Naive thymus-derived CD4-positive, alpha-beta T cell (primary cell): ENCODE measurements around the gene PPP1R13L. TPM values are rescaled to one million over a fixed set of nuclear protein-coding genes. Genes with fewer than 3 reads are reported as not detected.

Experiments used
- ATAC-seq: fragments of 150-1000 bp; cut with Tn5 transposase; 2 replicates; pipeline ENCODE4 v1.10.0; 2021; ENCODE audit warnings: mild to moderate bottlenecking, moderate library complexity
- CTCF ChIA-PET: fragments of 350-600 bp; sonication (Branson Sonifier 250); formaldehyde crosslinking; loops from one replicate; lab custom pipeline; 2021; ENCODE audit warnings: antibody characterized with exemption; lab: Charles Lee
- POLR2A ChIA-PET: fragments of 350-600 bp; sonication (Branson Sonifier 250); formaldehyde crosslinking; loops from one replicate; lab custom pipeline; 2021; ENCODE audit warnings: antibody characterized with exemption, inconsistent platforms; lab: Charles Lee
- DNase-seq, 9 donors: peaks; one replicate each; pipeline versions ENCODE4 v3.0.0 to v3.0.0-alpha.2; 2020 to 2022; ENCODE audit warnings: mixed read lengths in 1 of 9
- H3K27ac ChIP-seq: one replicate; pipeline ENCODE4 v1.7.0; 2013; ENCODE audit warnings: mild to moderate bottlenecking, low read depth, low read length, moderate library complexity
- H3K27me3 ChIP-seq, 2 donors: one replicate each; pipeline ENCODE4 v1.7.0; 2013; ENCODE audit warnings: low read length in 2 of 2, mild to moderate bottlenecking in 2 of 2, moderate library complexity in 2 of 2; ENCODE audit not compliant: control insufficient read depth in 2 of 2, insufficient read depth in 2 of 2
- H3K36me3 ChIP-seq, 3 experiments: 1 replicate in 2 of 3; 2 replicates in 1 of 3; pipeline ENCODE4 v1.7.0; 2013; ENCODE audit warnings: low read length in 3 of 3, mild to moderate bottlenecking in 3 of 3, moderate library complexity in 1 of 3; ENCODE audit not compliant: insufficient read depth in 3 of 3, control insufficient read depth in 2 of 3
- H3K4me1 ChIP-seq, 2 donors: one replicate each; pipeline ENCODE4 v1.7.0; 2013; ENCODE audit warnings: low read length in 2 of 2, mild to moderate bottlenecking in 2 of 2, moderate library complexity in 1 of 2; ENCODE audit not compliant: control insufficient read depth in 2 of 2, insufficient read depth in 2 of 2
- H3K4me3 ChIP-seq: 2 replicates; pipeline ENCODE4 v1.7.0; 2013; ENCODE audit warnings: mild to moderate bottlenecking, low read length
- H3K9me3 ChIP-seq, 3 experiments: 1 replicate in 2 of 3; 2 replicates in 1 of 3; pipeline ENCODE4 v1.7.0; 2013; ENCODE audit warnings: low read length in 3 of 3; ENCODE audit not compliant: control insufficient read depth in 2 of 3
- H3K27ac Mint-ChIP-seq, 9 donors: one replicate each; pipeline ENCODE4 v1.8.0; 2020 to 2022; ENCODE audit warnings: mixed read lengths in 9 of 9, mild to moderate bottlenecking in 8 of 9, moderate library complexity in 5 of 9, inconsistent platforms in 2 of 9
- H3K27me3 Mint-ChIP-seq, 5 donors: one replicate each; pipeline ENCODE4 v1.8.0; 2021 to 2022; ENCODE audit warnings: mixed read lengths in 5 of 5, mild to moderate bottlenecking in 1 of 5
- H3K36me3 Mint-ChIP-seq, 5 donors: one replicate each; pipeline ENCODE4 v1.8.0; 2020 to 2022; ENCODE audit warnings: mixed read lengths in 5 of 5, mild to moderate bottlenecking in 3 of 5, inconsistent platforms in 1 of 5
- H3K4me1 Mint-ChIP-seq, 7 donors: one replicate each; pipeline ENCODE4 v1.8.0; 2020 to 2022; ENCODE audit warnings: mixed read lengths in 7 of 7, mild to moderate bottlenecking in 3 of 7, inconsistent platforms in 1 of 7
- H3K4me3 Mint-ChIP-seq, 10 donors: one replicate each; pipeline ENCODE4 v1.8.0; 2020 to 2022; ENCODE audit warnings: mild to moderate bottlenecking in 10 of 10, mixed read lengths in 10 of 10, moderate library complexity in 6 of 10, inconsistent platforms in 2 of 10
- H3K9me3 Mint-ChIP-seq, 11 donors: one replicate each; pipeline ENCODE4 v1.8.0; 2020 to 2022; ENCODE audit warnings: mixed read lengths in 11 of 11, mild to moderate bottlenecking in 4 of 11, inconsistent platforms in 1 of 11, moderate library complexity in 1 of 11
- intact Hi-C, 2 donors: fragments of 100-400 bp; cut with micrococcal nuclease; formaldehyde crosslinking; loops; one replicate each; pipeline ENCODE4 v1.15.1; 2023
- polyA plus RNA-seq, 2 donors: library from polyadenylated mRNA; unstranded; fragments of 300-500 nt; fragmentation: Illumina TruSeq; gene quantifications; one replicate each; pipeline ENCODE4 v1.2.3, GENCODE V29; 2021
- total RNA-seq, 6 experiments: library from RNA in 5 of 6; stranded (reverse) in 5 of 6; gene quantifications; 1 replicate in 5 of 6; 2 replicates in 1 of 6; pipeline ENCODE4 v1.2.3 and lab custom pipeline; 2021 to 2026

PPP1R13L gene
- total and polyA plus RNA-seq, 7 experiments from 2014 or later, result 0.56 to 24.4 (median 3.2) TPM

DNA sequence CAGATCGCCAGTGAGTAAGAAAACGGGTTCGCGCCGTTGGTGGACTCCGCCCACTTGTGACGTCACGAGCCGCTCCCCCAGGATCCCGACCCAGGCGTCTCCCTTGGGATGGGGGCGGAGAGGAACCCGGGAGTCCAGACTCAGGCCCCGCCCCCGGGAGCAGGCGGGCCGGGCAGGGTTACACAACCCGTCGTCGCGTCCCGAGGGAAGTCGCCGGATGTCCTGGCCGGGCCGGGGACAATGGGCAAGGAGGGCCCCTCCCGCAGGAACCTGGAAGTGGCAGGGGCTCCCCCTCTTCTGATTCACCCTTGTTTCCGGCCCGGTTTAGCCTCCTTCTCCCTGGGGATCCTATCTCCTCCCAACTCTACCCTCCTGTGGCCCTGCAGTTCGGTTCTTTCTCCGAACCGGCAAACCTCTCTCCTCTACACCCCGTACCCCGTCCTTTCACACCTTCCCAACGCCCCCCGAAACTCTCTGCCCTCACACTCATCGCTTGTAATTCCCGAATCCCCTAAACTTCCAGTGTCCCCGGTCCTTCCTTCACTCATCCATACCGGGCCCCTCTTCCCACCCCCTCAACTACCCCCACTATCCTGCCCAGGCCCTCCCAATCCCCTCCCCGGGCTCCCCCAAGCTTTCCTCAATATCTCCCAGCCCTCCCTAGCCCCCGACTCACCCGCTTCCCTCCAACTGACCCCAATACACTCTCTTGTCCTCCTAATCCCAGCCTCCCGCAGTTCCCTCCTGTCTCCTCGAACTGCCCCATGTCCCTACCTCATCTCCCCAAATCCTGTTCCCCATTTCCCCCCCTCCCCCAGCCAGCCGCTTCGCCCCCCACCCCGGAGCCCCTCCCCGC is 38.8 kb upstream of the PPP1R13L start:
- no peaks in the 10 kb centered on the region for H3K36me3 ChIP-seq
- no peaks in the 10 kb centered on the region for H3K27me3 ChIP-seq
- Mint-ChIP-seq H3K4me1 (peaks cover 33 to 60% (median 49%) of the 10 kb centered on the region in 7 donors), H3K9me3 (peaks cover 0 to 3% (median 0%) of the 10 kb centered on the region in 11 donors), H3K36me3 (no peaks in the 10 kb centered on the region), H3K27me3 (peaks cover 0 to 2% (median 0%) of the 10 kb centered on the region in 5 donors), H3K27ac (peak overlapping the region in 8 of 9 donors; percentile 43 to 95 (median 86)), H3K4me3 (peak overlapping the region; percentile 67 to 93 (median 91))
- DNase-seq, result peak in 5 of 9 donors; percentile 25 to 66 (median 37)
- no peaks in the 10 kb centered on the region for H3K9me3 ChIP-seq
- peak overlapping the region; percentile 65 for H3K4me3 ChIP-seq
- ChIA-PET POLR2A (interaction anchor here (0.6 kb wide), 1 partner anchor 42 kb away, joined by 3 read pairs; no protein-coding TSS in a partner anchor), CTCF (interaction anchor here (8.3 kb wide), 1 partner anchor 35 kb away, joined by 217 read pairs; no protein-coding TSS in a partner anchor)
- peak; percentile 25 for ATAC-seq
- H3K4me1 ChIP-seq, result peaks cover 24 to 31% of the 10 kb centered on the region in 2 donors
- intact Hi-C loops, result loop anchor here (1.0 to 5.0 kb wide), 4 partner anchors 8 to 249 kb away; partner anchors contain the start of genes FOSB (in 1 of the 2), QPCTL (in 1 of the 2) and SNRPD2 (in 1 of the 2)
- peak overlapping the region; percentile 63 for H3K27ac ChIP-seq

- H3K9me3 Mint-ChIP-seq, result peaks cover 0 to 1% (median 0%) of the 10 kb centered on the region in 11 donors
- peaks cover 33 to 53% (median 46%) of the 10 kb centered on the region in 7 donors for H3K4me1 Mint-ChIP-seq
- H3K27ac ChIP-seq, result peak overlapping the region; percentile 63
- no peaks in the 10 kb centered on the region for H3K36me3 ChIP-seq
- peak overlapping the region; percentile 6 to 92 (median 85) for H3K27ac Mint-ChIP-seq
- CTCF ChIA-PET, result interaction anchor here (8.3 kb wide), 1 partner anchor 36 kb away, joined by 217 read pairs; no protein-coding TSS in a partner anchor
- POLR2A ChIA-PET, result interaction anchor here (0.6 kb wide), 1 partner anchor 43 kb away, joined by 3 read pairs; no protein-coding TSS in a partner anchor
- ATAC-seq (peak; percentile 58), DNase-seq (peak in 6 of 9 donors; percentile 35 to 76 (median 48))
- no peaks in the 10 kb centered on the region for H3K36me3 Mint-ChIP-seq
- H3K9me3 ChIP-seq, result no peaks in the 10 kb centered on the region
- H3K27me3 Mint-ChIP-seq, result peaks cover 0 to 2% (median 0%) of the 10 kb centered on the region in 5 donors
- H3K4me3 Mint-ChIP-seq, result peak overlapping the region; percentile 67 to 93 (median 88)
- peaks cover 24 to 25% of the 10 kb centered on the region in 2 donors for H3K4me1 ChIP-seq
- intact Hi-C loops, result loop anchor here (1.0 to 5.0 kb wide), 3 partner anchors 8 to 249 kb away; partner anchors contain the start of genes QPCTL (in 1 of the 2) and SNRPD2 (in 1 of the 2)
- no peaks in the 10 kb centered on the region for H3K27me3 ChIP-seq
- peak overlapping the region; percentile 65 for H3K4me3 ChIP-seq
Observed at GRCh38 chr19:45442778-45443461, 38.1 kb upstream of the PPP1R13L start.

- Mint-ChIP-seq H3K4me1 (peaks cover 33 to 49% (median 43%) of the 10 kb centered on the region in 7 donors), H3K27ac (peak overlapping the region; percentile 6 to 92 (median 85)), H3K36me3 (no peaks in the 10 kb centered on the region), H3K4me3 (peak overlapping the region; percentile 67 to 93 (median 88)), H3K27me3 (peaks cover 0 to 2% (median 0%) of the 10 kb centered on the region in 5 donors), H3K9me3 (peaks cover 0 to 1% (median 0%) of the 10 kb centered on the region in 11 donors)
- Histone ChIP-seq H3K27me3 (no peaks in the 10 kb centered on the region), H3K4me3 (no peak overlapping the region), H3K36me3 (no peaks in the 10 kb centered on the region), H3K9me3 (no peaks in the 10 kb centered on the region), H3K27ac (no peak overlapping the region), H3K4me1 (peaks cover 24 to 25% of the 10 kb centered on the region in 2 donors)
- intact Hi-C loops, result loop anchor here in 1 of 2 donors (5.0 kb wide), 1 partner anchor 250 kb away; the partner anchor contains the start of genes QPCTL and SNRPD2
- ATAC-seq (no peak), DNase-seq (no peak)
- POLR2A ChIA-PET, result no interaction called here
- CTCF ChIA-PET, result interaction anchor here (8.3 kb wide), 1 partner anchor 36 kb away, joined by 217 read pairs; no protein-coding TSS in a partner anchor
Observed at GRCh38 chr19:45442408-45442777, 37.5 kb upstream of the PPP1R13L start.

DNA sequence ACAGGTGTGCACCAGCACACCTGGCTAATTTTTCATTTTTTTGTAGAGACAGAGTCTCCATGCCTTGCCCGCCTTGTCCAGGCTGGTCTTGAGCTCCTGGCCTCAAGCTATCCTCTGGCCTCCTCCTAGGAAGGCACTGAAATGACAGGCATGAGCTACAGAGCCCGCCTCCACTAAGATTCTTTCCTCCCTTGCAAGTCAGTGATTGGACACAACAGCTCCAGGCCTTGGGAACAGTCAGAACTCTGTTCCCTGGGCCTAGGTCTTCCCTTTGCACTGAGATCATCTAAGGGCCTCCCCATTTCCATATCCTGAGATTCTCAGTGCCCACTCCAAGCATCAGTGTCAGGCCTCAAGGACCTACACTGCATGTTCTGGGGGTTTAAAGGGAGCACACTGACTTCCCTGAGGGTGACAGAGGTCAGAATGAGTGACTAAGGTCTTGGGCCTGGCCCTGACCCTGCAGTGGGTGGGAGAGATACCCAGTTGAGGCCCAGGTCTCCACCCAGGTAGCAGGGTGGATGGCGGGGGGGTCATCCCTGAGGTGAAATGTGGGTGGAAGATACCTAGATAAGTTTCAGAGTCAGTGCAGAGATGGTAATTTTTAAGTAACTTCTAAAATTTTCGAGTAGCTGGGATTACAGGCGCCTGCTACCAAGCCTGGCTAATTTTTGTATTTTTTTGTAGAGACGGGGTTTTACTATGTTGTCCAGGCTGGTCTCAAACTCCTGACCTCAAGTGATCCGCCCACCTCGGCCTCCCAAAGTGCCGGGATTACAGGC is 36.2 kb upstream of the PPP1R13L start:
- POLR2A ChIA-PET, result interaction anchor here (0.9 to 2.8 kb wide), 4 partner anchors 27 to 44 kb away, joined by 3 to 64 read pairs (median 8); partner anchors contain the start of gene FOSB
- no peaks in the 10 kb centered on the region for H3K36me3 Mint-ChIP-seq
- peaks cover 0 to 1% (median 0%) of the 10 kb centered on the region in 11 donors for H3K9me3 Mint-ChIP-seq
- Histone ChIP-seq H3K27me3 (no peaks in the 10 kb centered on the region), H3K36me3 (no peaks in the 10 kb centered on the region), H3K4me1 (peaks cover 24 to 25% of the 10 kb centered on the region in 2 donors), H3K4me3 (no peak overlapping the region), H3K27ac (no peak overlapping the region), H3K9me3 (no peaks in the 10 kb centered on the region)
- no peak for ATAC-seq
- H3K4me1 Mint-ChIP-seq, result peaks cover 33 to 44% (median 42%) of the 10 kb centered on the region in 7 donors
- H3K27me3 Mint-ChIP-seq, result peaks cover 0 to 2% (median 0%) of the 10 kb centered on the region in 5 donors
- intact Hi-C loops, result loop anchor here in 1 of 2 donors (5.0 kb wide), 1 partner anchor 251 kb away; the partner anchor contains the start of genes QPCTL and SNRPD2
- CTCF ChIA-PET, result interaction anchor here (0.8 to 8.3 kb wide), 4 partner anchors 37 to 397 kb away, joined by 3 to 217 read pairs (median 30); no protein-coding TSS in a partner anchor
- peak overlapping the region; percentile 68 to 83 (median 77) for H3K4me3 Mint-ChIP-seq
- DNase-seq, result no peak
- H3K27ac Mint-ChIP-seq, result peak overlapping the region; percentile 50 to 91 (median 65)

DNA sequence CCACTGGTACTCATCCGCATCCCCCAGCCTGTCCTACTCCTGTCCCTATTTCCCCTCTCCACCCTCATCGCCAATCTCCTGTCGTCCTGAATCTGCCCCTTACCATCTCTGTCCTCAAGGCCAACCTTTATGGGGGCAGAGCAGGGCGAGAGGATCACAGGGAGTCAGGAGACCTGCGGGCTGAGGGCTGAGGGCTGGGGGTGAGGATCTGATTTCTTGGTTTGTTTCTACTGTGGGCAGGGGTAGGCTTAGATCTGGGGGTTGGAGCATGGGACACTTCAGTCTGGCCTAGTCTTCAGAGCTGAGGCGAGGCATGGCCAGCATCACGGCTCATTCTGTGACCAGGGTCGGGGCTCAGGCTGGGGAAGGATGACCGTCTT is 35.4 kb upstream of the PPP1R13L start:
- H3K9me3 Mint-ChIP-seq, result peaks cover 0 to 1% (median 0%) of the 10 kb centered on the region in 11 donors
- Histone ChIP-seq H3K9me3 (no peaks in the 10 kb centered on the region), H3K4me1 (peaks cover 24 to 25% of the 10 kb centered on the region in 2 donors), H3K27me3 (no peaks in the 10 kb centered on the region), H3K27ac (peak overlapping the region; percentile 69), H3K36me3 (no peaks in the 10 kb centered on the region), H3K4me3 (peak overlapping the region; percentile 57)
- no peak for ATAC-seq
- POLR2A ChIA-PET, result interaction anchor here (0.6 to 2.8 kb wide), 7 partner anchors 12 to 203 kb away, joined by 3 to 64 read pairs (median 6); partner anchors contain the start of gene FOSB
- intact Hi-C loops, result loop anchor here in 1 of 2 donors (5.0 kb wide), 1 partner anchor 252 kb away; the partner anchor contains the start of genes QPCTL and SNRPD2
- H3K4me3 Mint-ChIP-seq, result peak overlapping the region; percentile 68 to 83 (median 77)
- CTCF ChIA-PET, result interaction anchor here (0.6 to 8.3 kb wide), 13 partner anchors 12 to 1162 kb away, joined by 3 to 217 read pairs (median 5); partner anchors contain the start of gene FOSB
- H3K27me3 Mint-ChIP-seq, result peaks cover 0 to 2% (median 0%) of the 10 kb centered on the region in 5 donors
- peak overlapping the region; percentile 50 to 91 (median 82) for H3K27ac Mint-ChIP-seq
- peaks cover 30 to 39% (median 37%) of the 10 kb centered on the region in 7 donors for H3K4me1 Mint-ChIP-seq
- H3K36me3 Mint-ChIP-seq, result no peaks in the 10 kb centered on the region
- no peak for DNase-seq
